KOPT-K1 (cell line): Measurements from ENCODE around the gene AASS.
"Not testable (repeated sequence)": the region's sequence is repeated elsewhere in the genome, so short reads cannot be mapped to it uniquely, and the experiment has no call there.

Experiments used
- H3K27ac ChIP-seq: fragments of 200-600 bp; sonication (generic); 2 replicates; pipeline ENCODE4 v1.5.1; 2016; ENCODE audit warnings: antibody characterized with exemption, mild to moderate bottlenecking, low read depth, low read length; ENCODE audit not compliant: poor library complexity, severe bottlenecking
- H3K36me3 ChIP-seq: fragments of 200-600 bp; sonication (generic); 2 replicates; pipeline ENCODE4 v1.5.1; 2017; ENCODE audit warnings: antibody characterized with exemption, mild to moderate bottlenecking, low read length, moderate library complexity; ENCODE audit not compliant: insufficient read depth
- H3K9me3 ChIP-seq: fragments of 200-600 bp; sonication (generic); 2 replicates; pipeline ENCODE4 v1.5.1; 2017; ENCODE audit warnings: antibody characterized with exemption, low read length, mild to moderate bottlenecking; ENCODE audit not compliant: insufficient read depth, poor library complexity, severe bottlenecking

Gene AASS

GRCh38 chr7:122136639-122137245 is 7.3 kb downstream of the AASS start:
- H3K9me3 ChIP-seq, result no peaks in the 10 kb centered on the region
- no peak overlapping the region for H3K27ac ChIP-seq
- H3K36me3 ChIP-seq, result no peaks in the 10 kb centered on the region

DNA sequence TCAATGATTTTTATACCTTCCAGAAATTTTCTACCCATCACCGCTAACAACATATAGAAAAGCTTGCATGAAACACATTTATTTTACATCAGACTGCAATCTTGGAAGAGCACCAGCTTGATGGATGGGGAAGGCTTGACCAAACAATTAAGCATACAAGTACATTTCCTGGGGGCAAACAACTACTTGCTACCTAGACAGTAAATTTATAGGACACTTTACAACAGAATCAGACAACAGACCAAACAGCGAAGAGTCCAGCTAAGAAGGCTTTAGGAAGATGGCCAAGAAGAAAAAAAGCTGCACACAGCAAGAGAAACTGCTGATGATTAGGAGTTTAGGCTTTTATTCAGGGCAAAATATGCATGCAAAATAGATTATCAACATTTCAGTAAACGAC is 8.0 kb downstream of the AASS start:
- H3K27ac ChIP-seq, result no peak overlapping the region
- H3K36me3 ChIP-seq, result no peaks in the 10 kb centered on the region
- no peaks in the 10 kb centered on the region for H3K9me3 ChIP-seq

DNA sequence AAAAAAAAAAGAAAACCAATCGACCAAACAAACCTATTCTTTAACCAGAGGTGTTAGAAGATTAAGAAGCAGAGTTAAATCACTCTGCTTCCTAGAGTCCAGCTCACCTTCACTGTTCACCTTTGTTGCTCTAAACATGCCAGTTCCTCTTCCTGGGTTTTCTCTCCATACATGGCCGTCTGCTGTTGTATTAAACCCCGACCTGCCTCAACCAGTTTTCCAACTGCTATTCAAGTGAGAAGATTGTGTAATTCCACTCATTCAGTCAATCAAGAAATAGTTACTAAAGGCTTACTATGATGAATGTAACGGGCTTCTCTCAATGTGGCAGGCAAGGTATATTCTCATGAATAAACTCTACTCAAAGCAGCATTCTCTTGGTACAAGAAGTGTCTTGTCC is 8.8 kb downstream of the AASS start:
- Histone ChIP-seq H3K9me3 (no peaks in the 10 kb centered on the region), H3K27ac (no peak overlapping the region), H3K36me3 (no peaks in the 10 kb centered on the region)

GRCh38 chr7:122134793-122135192 is 9.3 kb downstream of the AASS start:
- H3K36me3 ChIP-seq, H3K9me3 ChIP-seq, H3K27ac ChIP-seq: not testable (repeated sequence)

- Histone ChIP-seq H3K27ac (no peak overlapping the region), H3K9me3 (no peaks in the 10 kb centered on the region), H3K36me3 (no peaks in the 10 kb centered on the region)
Observed at GRCh38 chr7:122133477-122133876, 10.6 kb downstream of the AASS start.

DNA sequence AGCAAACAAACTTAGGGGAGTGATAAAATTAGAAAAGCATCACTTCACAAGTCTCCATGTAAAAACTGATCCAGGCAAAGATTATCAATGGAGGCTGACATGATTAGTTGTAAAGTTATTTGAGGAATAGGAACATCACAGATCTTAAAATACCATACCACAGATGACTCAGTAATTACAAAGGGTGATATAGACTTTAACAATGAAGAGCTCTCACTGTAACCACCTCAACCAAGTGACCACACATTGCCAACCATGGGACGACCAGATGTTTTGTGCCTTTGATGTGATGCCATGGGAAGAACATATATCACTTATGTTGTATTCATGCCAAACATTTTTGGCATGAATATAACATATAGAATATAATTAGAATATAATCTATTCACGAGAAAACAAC is 11.7 kb downstream of the AASS start:
- no peaks in the 10 kb centered on the region for H3K36me3 ChIP-seq
- no peaks in the 10 kb centered on the region for H3K9me3 ChIP-seq
- no peak overlapping the region for H3K27ac ChIP-seq

- Histone ChIP-seq H3K9me3 (no peaks in the 10 kb centered on the region), H3K27ac (no peak overlapping the region), H3K36me3 (no peaks in the 10 kb centered on the region)
Observed at GRCh38 chr7:122123746-122124145, 20.3 kb downstream of the AASS start.

- Histone ChIP-seq H3K9me3 (no peaks in the 10 kb centered on the region), H3K27ac (no peak overlapping the region), H3K36me3 (no peaks in the 10 kb centered on the region)
Observed at GRCh38 chr7:122118757-122119156, 25.3 kb downstream of the AASS start.

- H3K9me3 ChIP-seq, result peaks cover 3% of the 10 kb centered on the region
- no peak overlapping the region for H3K27ac ChIP-seq
- H3K36me3 ChIP-seq, result no peaks in the 10 kb centered on the region
Observed at GRCh38 chr7:122103064-122103463, 41.0 kb downstream of the AASS start.

GRCh38 chr7:122100021-122100420 is 44.0 kb downstream of the AASS start:
- no peaks in the 10 kb centered on the region for H3K36me3 ChIP-seq
- no peak overlapping the region for H3K27ac ChIP-seq
- H3K9me3 ChIP-seq, result peaks cover 3% of the 10 kb centered on the region

GRCh38 chr7:122095642-122096041 is 48.4 kb downstream of the AASS start:
- H3K36me3 ChIP-seq, result no peaks in the 10 kb centered on the region

GRCh38 chr7:122094549-122094948 is 49.5 kb downstream of the AASS start:
- no peaks in the 10 kb centered on the region for H3K9me3 ChIP-seq
- no peak overlapping the region for H3K27ac ChIP-seq
- H3K36me3 ChIP-seq, result no peaks in the 10 kb centered on the region

More at GRCh38 chr7:122095642-122096041, 48.4 kb downstream of the AASS start:
- no peaks in the 10 kb centered on the region for H3K9me3 ChIP-seq
- no peak overlapping the region for H3K27ac ChIP-seq

DNA sequence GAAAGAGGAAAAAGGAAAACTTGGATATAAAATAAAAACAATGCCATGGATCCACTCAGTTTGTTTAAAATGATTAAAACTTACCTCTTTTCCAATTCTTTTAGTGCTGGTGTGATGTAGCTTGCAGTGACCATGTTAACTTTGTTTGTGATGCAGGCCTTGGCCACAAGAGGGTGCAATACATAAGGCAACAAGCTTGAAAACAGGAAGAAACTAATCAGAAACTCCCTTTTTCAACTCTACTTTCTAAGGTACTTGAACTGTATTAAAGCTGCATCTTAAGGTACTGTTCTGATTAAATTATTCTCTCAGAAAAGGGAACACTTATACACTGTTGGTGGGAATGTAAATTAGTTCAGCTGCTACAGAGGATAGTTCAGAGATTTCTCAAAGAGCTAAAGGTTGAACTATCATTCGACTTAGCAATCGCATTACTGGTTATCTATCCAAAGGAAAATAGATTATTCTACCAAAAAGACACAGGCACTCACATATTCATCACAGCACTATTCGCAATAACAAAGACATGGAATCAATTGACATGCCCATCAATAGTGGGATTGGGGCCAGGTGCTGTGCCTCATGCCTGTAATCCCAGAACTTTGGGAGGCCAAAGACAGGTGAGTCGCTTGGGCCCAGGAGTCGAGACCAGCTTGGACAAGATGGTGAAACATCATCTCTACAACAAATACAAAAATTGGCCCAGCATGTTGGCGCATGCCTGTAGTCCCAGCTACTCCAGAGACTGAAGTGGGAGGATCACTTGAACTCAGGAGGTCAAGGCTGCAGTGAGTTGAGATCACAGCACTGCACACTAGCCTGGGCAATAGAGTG is 50.9 kb downstream of the AASS start:
- Histone ChIP-seq H3K9me3 (no peaks in the 10 kb centered on the region), H3K27ac (no peak overlapping the region), H3K36me3 (no peaks in the 10 kb centered on the region)

- Histone ChIP-seq H3K9me3 (no peaks in the 10 kb centered on the region), H3K27ac (no peak overlapping the region), H3K36me3 (no peaks in the 10 kb centered on the region)
Observed at GRCh38 chr7:122082670-122083069, 61.4 kb downstream of the AASS start.

- Histone ChIP-seq H3K27ac (no peak overlapping the region), H3K36me3 (no peaks in the 10 kb centered on the region), H3K9me3 (no peaks in the 10 kb centered on the region)
Observed at GRCh38 chr7:122082160-122082559, 61.9 kb downstream of the AASS start.

DNA sequence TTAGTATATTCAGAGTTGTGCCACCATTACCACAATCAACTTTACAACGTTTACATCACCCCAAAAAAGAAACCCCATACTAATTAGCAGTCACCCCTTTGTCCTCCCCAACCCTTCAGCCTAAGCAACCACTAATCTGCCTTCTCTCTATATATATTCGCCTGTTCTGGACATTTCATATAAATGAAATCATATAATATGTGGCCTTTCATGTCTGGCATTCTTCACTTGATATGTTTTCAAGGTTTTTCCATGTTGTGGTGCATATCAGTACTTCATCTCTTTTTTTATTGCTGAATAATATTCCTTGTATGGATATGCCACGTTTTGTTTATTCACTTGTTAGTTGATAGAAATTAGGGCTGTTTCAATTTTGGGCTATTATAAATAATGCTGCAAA is 70.4 kb downstream of the AASS start:
- H3K9me3 ChIP-seq, result no peaks in the 10 kb centered on the region
- no peaks in the 10 kb centered on the region for H3K36me3 ChIP-seq
- H3K27ac ChIP-seq, result no peak overlapping the region
